Measurements from ENCODE around the gene PLEKHM3. TPM values are rescaled to one million over a fixed set of nuclear protein-coding genes. Genes with fewer than 3 reads are reported as not detected.

The PLEKHM3 gene
- total RNA-seq, 1 donor from 2014 or later, result 6.6 TPM

DNA sequence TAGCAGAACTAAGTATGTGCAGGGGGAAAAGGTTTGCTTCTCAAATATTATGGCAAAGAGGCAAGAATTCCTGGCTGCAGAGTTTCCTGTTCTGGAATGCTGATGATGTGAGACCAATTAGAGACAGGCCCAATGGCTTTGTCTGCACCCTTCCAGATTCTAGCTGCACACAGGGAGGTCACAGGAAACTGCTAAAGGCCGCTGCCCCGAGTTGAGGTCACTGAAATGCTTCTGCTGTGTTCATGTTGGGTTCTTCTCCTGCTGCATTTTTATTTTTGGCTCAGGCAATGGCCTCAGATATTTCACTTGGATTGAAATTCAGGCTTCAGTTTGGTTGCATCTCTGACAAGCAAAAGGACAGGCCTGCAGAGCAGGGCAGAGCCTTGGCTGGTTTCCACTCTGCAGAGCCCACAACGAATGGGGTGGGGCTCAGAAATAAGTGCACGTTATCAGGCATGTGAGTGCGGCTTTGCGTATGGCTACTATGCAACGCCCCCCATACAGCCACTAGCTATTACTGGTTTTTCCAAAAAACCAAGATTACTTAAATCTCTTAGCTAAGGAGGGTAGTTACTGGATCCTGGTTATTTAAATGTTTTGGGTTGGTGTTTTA, 188.7 kb downstream of the PLEKHM3 start:
- intact Hi-C loops (cut with micrococcal nuclease), result no loop called here
- Mint-ChIP-seq H3K4me3 (no peak overlapping the region), H3K4me1 (peaks cover 7% of the 10 kb centered on the region), H3K27me3 (no peaks in the 10 kb centered on the region), H3K27ac (no peak overlapping the region), H3K9me3 (no peaks in the 10 kb centered on the region), H3K36me3 (ENCODE audit: low read depth) (no peaks in the 10 kb centered on the region)
- DNase-seq, result no peak

DNA sequence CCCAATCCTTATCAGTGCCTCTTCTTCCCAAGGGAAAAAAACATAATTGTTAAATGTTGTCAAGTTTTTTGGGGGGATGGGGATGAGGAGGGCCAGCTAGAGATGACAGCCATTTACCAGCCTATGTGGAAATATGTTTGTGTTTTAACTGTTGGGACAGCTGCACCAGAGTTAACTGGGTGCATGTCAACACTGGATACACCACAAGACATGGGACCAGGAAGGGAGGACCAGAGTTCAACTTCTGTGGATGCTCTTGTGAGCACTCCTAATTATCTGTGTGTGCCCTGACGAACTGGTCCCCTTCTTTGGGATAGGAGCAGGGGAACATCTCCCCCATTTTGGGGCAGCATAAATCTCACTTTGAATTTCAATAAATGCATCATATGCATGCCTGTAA, 189.5 kb downstream of the PLEKHM3 start:
- Mint-ChIP-seq H3K4me3 (no peak overlapping the region), H3K36me3 (ENCODE audit: low read depth) (no peaks in the 10 kb centered on the region), H3K4me1 (peaks cover 7% of the 10 kb centered on the region), H3K9me3 (no peaks in the 10 kb centered on the region), H3K27ac (no peak overlapping the region), H3K27me3 (no peaks in the 10 kb centered on the region)
- intact Hi-C loops (cut with micrococcal nuclease), result no loop called here
- DNase-seq, result no peak

DNA sequence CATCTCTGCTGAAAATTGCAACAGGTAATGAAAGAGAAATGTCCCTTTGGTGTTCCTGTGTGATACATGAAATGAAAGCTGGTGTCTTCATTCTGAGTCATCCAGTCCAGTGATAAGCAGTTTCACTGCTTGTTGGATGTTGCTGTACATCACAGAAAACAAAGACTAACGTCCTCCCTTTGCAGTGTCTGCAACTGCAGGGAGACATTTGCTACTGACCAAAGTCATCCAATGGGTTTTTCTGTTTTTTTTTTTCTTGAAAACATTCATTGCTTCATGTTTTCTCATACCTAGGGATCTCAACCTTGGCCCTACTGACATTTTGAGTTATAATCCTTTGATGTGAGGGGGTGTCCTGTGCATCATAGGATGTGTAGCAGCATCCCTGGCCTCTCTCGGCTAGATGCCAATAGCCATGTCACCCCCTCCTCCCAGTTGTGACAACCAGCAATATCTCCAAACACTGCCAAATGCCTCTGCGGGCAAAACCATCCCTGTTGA, 192.0 kb downstream of the PLEKHM3 start:
- Mint-ChIP-seq H3K4me1 (peaks cover 19% of the 10 kb centered on the region), H3K27me3 (no peaks in the 10 kb centered on the region), H3K9me3 (no peaks in the 10 kb centered on the region), H3K4me3 (no peak overlapping the region), H3K36me3 (ENCODE audit: low read depth) (no peaks in the 10 kb centered on the region), H3K27ac (no peak overlapping the region)
- intact Hi-C loops (cut with micrococcal nuclease), result no loop called here
- DNase-seq, result no peak

DNA sequence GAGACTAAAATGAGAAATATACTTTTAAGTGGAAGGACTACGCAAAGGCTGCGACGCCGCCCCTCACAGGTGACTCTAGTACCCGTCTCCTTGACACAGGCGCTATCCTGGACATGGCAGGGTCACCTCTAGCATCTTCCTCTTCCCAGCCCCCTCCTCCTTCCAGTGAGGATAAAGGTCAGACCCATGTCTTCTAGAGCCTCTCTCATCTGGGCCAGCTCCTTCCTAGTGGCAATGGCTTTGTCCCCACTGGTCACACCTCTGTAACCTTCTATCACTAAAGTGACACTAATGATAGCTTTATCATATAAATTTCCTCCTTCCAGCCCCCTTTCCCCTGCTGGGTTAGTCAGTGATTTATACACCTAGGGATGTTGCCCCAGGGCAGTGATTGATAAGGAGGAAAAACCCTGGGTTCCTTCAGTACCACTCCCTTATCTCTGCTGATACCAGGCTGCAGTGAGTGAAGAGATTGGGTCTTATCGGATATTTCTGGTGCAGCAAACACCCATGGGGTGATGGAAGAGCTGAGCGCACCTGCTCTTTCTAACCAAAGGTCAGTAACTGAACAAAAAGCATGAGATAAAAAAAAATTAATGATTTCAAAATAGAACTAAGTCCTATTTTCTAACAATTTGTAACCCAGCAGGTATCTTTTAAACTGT, 193.6 kb downstream of the PLEKHM3 start:
- no peak for DNase-seq
- Mint-ChIP-seq H3K27ac (no peak overlapping the region), H3K4me1 (peaks cover 19% of the 10 kb centered on the region), H3K27me3 (no peaks in the 10 kb centered on the region), H3K9me3 (no peaks in the 10 kb centered on the region), H3K4me3 (no peak overlapping the region), H3K36me3 (ENCODE audit: low read depth) (no peaks in the 10 kb centered on the region)
- intact Hi-C loops (cut with micrococcal nuclease), result no loop called here

DNA sequence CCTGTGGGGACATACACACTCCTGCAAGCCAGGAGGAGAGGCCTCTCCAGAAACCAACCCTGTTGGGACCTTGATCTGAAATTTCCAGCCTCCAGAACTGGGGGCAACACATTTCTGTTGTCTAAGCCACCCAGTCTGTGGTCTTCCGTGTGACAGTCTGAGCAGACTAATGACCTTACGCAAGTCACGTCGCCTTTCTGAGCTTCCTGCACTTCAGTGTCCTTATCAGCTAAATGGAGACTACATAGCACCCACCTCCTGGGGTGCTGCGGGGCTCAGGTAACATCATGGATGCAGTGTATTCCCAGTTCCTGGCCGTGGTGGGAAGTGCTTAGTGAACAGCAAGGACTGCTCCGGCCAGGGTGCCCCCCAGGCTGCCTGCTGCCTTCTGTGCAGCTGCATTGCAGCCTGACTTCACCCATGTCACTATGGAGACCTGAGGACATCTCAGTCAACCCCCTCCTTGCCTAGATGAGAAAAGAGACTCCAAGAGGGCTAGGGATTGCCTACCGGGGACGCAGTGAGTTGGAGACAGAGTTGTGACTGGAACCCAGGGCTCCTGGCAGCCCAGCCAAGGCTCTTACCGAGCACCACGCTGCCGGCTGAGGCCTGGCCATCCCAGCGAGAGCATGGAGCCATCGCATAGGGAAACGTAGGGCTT, 194.4 kb downstream of the PLEKHM3 start:
- Mint-ChIP-seq H3K36me3 (ENCODE audit: low read depth) (no peaks in the 10 kb centered on the region), H3K4me1 (peaks cover 19% of the 10 kb centered on the region), H3K27me3 (no peaks in the 10 kb centered on the region), H3K27ac (no peak overlapping the region), H3K4me3 (no peak overlapping the region), H3K9me3 (no peaks in the 10 kb centered on the region)
- DNase-seq, result no peak
- intact Hi-C loops (cut with micrococcal nuclease), result no loop called here

DNA sequence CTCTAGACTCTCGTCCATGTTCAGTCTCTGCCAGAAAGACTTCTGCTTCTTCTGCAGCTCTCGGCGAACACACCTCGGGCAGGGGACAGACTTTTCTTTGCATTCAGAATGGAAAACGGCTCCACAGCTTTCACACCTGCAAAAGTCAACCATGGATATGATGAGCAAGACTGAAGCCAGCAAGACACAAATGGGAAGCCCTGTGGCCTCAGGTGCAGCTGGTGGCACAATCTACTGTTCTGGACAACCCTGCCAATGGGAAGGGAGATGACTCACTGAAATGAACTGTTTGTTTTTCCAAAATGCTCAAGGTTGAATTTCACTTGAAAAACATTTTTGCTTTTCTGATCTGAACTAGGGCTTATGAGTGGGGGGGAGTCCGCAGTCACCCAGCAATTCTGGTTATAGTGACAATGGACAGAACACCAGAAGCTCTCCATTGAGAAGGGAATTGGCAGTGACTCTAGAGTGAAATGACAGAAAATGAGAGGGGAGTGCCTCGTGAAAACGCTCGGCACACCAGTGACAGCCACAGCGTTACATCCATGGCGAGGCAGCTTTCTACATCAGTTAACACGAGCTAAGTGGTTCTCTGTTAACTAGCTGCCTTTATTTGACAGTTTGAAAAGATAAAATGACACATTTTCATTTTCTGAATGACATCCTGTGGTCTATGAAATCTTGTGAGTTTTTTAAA, 196.8 kb downstream of the PLEKHM3 start:
- intact Hi-C loops (cut with micrococcal nuclease), result no loop called here
- DNase-seq, result no peak

DNA sequence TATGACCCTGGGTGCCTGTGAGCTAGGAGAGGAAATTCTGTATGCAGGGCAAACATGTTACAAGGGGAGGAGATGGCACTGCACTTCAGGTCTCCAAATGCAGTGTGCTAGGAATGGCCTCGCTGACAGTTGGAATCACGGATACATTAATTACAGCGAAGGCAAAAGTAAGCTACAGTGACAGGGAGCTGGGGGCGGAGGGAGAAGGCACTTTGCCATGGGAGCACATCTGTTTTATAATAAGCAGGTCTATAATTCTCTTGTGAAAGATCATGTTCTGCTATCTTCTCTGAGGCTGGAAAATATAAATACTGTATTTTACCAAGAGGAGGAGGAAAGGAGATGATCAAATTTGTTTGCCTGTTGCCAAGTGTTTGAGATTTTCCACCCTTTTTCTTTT, 199.3 kb downstream of the PLEKHM3 start:
- no peaks in the 10 kb centered on the region for H3K36me3 Mint-ChIP-seq (ENCODE audit: low read depth)
- no peaks in the 10 kb centered on the region for H3K27me3 Mint-ChIP-seq
- intact Hi-C loops (cut with micrococcal nuclease), result no loop called here
- H3K9me3 Mint-ChIP-seq, result no peaks in the 10 kb centered on the region
- no peak overlapping the region for H3K27ac Mint-ChIP-seq
- peaks cover 12% of the 10 kb centered on the region for H3K4me1 Mint-ChIP-seq
- no peak overlapping the region for H3K4me3 Mint-ChIP-seq
- DNase-seq, result no peak

More for the DNA sequence above, 196.8 kb downstream of the PLEKHM3 start:
- H3K27me3 Mint-ChIP-seq, result no peaks in the 10 kb centered on the region
- no peaks in the 10 kb centered on the region for H3K9me3 Mint-ChIP-seq
- no peaks in the 10 kb centered on the region for H3K36me3 Mint-ChIP-seq (ENCODE audit: low read depth)
- H3K27ac Mint-ChIP-seq, result no peak overlapping the region
- peaks cover 18% of the 10 kb centered on the region for H3K4me1 Mint-ChIP-seq
- no peak overlapping the region for H3K4me3 Mint-ChIP-seq

DNA sequence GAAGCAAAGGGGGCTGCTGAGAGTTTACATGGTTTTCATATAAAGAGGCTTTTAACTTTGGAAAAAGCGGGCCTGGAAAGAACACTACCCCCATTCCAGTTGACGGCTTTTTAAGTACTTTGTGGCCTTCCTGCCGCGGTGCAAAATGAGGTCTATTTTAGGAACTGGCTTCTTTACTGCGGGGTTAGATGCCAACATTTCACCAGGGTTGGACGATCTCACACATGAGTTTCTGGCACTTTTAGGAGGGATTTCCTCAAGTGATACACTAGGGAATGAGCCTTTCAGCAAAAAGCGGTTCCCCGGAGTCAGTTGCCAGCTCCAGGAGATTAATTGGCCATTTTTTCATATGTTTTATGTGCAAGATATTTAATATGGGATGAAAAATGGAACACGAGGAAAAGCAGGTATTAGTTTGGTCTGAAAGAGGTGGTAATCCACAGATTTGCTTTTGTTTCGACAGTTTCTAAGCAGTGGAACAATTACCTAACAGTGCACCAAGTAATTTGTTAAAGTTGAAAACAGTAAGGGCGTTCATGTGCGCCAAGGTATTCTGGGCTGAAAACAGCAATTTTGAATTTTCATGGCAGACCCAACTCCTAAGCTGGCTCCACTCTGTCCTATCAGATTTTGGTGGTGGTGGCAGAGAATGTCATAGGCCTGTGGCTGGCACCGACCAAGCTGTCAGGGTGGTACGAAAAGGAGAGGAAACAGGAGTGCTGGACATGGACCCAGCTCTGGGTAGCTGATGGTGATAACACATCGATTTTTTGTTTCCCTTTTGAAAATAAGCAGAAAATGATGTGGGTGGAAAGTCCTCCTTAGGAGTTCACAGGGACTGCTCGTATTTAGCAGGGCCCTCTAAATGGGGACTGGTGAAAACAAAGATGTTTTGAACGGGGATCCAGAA, 200.0 kb downstream of the PLEKHM3 start:
- Mint-ChIP-seq H3K4me3 (no peak overlapping the region), H3K9me3 (no peaks in the 10 kb centered on the region), H3K4me1 (peaks cover 12% of the 10 kb centered on the region), H3K27ac (no peak overlapping the region), H3K36me3 (ENCODE audit: low read depth) (no peaks in the 10 kb centered on the region), H3K27me3 (no peaks in the 10 kb centered on the region)
- DNase-seq, result no peak
- intact Hi-C loops (cut with micrococcal nuclease), result no loop called here

DNA sequence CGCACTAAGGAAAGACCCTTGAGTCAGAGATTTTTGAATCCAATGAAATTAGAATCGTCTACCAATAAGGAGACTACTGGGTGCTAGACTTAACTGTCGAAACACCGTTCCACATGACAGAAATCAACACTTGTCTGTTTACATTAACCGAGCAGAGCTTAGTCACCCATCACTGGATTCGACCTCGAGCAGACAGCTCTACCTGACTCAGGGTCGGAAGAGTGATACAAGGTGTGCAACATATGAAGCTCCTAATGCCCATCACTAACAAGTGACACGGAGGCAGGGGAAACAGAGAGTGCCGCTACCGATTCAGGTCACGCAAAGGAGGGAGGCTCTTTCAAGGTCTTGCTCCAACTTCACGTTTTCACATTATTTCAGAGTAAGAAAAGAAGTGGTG, 201.5 kb downstream of the PLEKHM3 start:
- DNase-seq, result no peak
- Mint-ChIP-seq H3K4me3 (no peak overlapping the region), H3K4me1 (peaks cover 3% of the 10 kb centered on the region), H3K27ac (no peak overlapping the region), H3K36me3 (ENCODE audit: low read depth) (no peaks in the 10 kb centered on the region), H3K27me3 (no peaks in the 10 kb centered on the region), H3K9me3 (no peaks in the 10 kb centered on the region)
- intact Hi-C loops (cut with micrococcal nuclease), result no loop called here

DNA sequence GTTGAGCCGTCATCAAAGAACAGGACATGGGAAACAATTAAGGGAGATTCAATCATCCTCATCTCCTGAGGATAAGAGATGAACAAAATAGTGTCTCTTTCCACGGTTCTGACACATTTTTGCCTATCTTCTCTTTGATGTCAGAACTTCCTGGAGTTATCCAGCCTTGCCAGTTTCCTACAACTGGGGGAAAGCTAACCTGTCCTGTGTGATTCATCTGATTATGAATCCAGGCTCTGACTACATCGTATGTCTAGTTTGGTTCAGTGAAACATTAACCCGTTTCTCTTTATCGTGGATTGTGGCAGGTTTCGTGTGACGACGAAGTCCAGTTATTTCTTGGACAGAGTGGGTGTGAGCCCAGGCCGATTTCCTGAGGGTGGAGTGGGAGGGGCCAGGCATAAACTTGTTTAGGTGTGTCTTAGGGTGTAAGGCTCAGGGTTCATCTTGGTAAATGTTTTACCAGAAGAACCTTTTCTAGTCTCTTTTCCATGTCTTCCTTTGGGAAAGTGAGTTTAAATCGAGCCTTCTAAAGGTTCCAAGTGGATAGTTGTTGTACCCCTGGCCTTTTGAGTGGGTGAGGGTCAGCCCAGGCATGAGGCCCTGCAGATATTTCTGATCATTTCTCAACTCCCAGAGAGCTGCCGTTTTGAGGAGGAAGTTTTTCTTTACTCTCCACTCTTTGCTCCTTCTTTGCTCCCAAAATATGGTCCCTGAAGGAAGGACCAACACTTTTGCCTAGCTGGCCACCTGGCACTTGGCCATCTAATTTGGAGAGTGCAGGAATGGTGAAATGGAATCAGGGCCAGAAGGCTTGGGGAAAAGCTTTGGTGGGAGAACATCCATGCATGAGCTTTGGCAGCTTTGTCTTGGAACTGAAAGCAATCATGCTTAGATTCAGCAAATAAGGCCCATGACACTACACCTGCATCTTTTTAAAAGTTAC, 205.2 kb downstream of the PLEKHM3 start:
- Mint-ChIP-seq H3K27me3 (no peaks in the 10 kb centered on the region), H3K9me3 (no peaks in the 10 kb centered on the region), H3K4me1 (no peaks in the 10 kb centered on the region), H3K4me3 (no peak overlapping the region), H3K36me3 (ENCODE audit: low read depth) (no peaks in the 10 kb centered on the region), H3K27ac (no peak overlapping the region)
- DNase-seq, result no peak
- intact Hi-C loops (cut with micrococcal nuclease), result no loop called here

DNA sequence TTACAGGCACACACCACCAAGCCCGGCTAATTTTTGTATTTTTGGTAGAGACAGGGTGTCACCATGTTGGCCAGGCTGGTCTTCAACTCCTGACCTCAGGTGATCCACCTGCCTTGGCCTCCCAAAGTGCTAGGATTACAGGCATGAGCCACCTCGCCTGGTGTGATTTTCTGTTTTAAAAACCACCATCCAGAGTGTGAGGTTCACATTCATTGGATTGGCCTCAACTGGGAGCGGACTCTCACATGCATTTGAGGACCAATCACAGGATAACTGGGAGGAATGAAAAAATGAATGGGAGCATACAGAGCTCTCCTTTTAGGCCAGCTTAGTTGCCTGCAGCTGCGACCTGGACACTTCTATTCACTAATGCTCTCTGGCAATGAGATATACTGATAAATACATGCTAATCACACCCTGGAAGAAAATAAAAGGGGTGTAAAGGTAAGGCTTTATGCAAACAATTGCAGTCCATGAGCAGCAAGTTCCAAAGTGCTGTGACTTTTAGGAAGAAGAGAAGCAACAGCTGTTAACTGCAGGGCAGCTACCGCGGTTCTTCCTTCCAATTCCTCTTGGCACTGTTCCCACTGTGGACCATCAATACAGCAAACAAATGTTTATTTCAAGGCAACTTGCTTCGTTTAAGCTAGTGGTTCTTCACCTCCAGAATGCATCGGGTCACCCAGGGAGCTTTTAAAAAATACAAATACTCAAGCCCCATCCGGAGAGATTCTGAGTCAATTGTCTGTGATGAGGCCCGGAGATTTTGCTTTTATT, 206.1 kb downstream of the PLEKHM3 start:
- H3K9me3 Mint-ChIP-seq, result no peaks in the 10 kb centered on the region
- intact Hi-C loops (cut with micrococcal nuclease), result no loop called here
- H3K27me3 Mint-ChIP-seq, result no peaks in the 10 kb centered on the region
- no peak for DNase-seq
- no peaks in the 10 kb centered on the region for H3K36me3 Mint-ChIP-seq (ENCODE audit: low read depth)
- no peak overlapping the region for H3K27ac Mint-ChIP-seq
- H3K4me1 Mint-ChIP-seq, result no peaks in the 10 kb centered on the region
- no peak overlapping the region for H3K4me3 Mint-ChIP-seq

DNA sequence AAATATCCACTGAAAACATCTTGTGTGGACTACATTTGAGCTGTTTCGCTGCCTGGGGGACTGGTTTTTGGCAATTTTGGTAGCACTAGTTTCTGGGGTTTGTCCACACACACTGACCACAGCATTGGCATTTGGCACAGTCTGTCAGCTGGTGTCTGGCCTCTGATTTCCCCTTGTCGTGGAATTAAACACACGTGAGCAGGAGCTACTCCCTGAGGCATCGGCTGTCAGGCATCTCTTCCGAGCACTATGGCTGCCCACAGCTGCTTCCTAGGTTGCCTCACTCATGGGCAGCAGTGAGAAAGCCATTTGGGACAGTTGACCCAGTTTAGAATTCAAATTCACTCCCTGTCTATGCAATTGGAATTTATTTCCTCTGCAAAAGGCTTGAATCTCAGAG, 208.8 kb downstream of the PLEKHM3 start:
- no peaks in the 10 kb centered on the region for H3K36me3 Mint-ChIP-seq (ENCODE audit: low read depth)
- no peaks in the 10 kb centered on the region for H3K4me1 Mint-ChIP-seq
- H3K4me3 Mint-ChIP-seq, result no peak overlapping the region
- intact Hi-C loops (cut with micrococcal nuclease), result no loop called here
- DNase-seq, result no peak
- H3K27ac Mint-ChIP-seq, result no peak overlapping the region
- H3K27me3 Mint-ChIP-seq, result peaks cover 3% of the 10 kb centered on the region
- no peaks in the 10 kb centered on the region for H3K9me3 Mint-ChIP-seq

Measured in activated CD4-positive, alpha-beta T cell treated with anti-CD3 and anti-CD28 coated beads, Interleukin-2, amount 10 ng/mL, durations not matched to agents 24 days and 14 days (primary cell).